ENCODE measurements around the gene ENTPD2.
A peak's percentile ranks its signal among the peaks of the same experiment; 100 is the strongest.

The ENTPD2 gene

DNA sequence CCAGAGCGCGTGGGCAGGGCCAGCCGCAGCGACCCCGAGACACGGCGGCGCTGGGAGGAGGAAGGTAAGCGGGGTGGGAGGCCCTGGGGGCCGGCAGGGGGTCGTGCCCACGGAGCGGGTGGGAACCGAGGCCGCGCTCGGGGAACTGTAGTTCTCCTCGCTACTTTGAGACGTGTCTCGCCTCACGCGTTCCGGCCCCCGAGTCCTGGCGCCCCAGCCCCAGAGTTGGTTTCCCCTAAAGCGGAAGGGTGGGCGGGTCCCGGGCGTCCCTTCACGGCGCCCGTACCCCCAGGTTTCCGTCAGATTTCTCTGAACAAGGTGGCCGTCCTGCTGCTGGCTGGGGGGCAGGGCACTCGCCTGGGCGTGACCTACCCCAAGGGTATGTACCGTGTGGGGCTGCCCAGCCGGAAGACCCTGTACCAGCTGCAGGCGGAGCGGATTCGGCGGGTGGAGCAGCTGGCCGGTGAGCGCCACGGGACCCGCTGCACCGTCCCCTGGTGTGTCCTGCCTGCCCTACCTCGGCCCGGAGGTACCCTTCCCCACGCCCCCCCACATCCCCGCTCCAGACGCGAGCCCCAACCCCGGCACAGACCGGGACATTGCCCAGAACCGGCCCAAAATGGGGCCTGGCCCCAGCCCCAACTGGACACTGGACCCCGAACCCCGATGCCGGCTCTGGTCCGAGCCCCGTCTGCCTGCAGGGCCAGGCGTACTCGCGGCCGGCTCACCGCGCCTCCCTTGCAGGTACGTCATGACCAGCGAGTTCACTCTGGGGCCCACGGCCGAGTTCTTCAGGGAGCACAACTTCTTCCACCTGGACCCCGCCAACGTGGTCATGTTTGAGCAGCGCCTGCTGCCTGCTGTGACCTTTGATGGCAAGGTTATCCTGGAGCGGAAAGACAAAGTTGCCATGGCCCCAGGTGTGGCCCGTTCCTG is 24.2 kb upstream of the ENTPD2 start:
- TF ChIP-seq, protein P1, sequence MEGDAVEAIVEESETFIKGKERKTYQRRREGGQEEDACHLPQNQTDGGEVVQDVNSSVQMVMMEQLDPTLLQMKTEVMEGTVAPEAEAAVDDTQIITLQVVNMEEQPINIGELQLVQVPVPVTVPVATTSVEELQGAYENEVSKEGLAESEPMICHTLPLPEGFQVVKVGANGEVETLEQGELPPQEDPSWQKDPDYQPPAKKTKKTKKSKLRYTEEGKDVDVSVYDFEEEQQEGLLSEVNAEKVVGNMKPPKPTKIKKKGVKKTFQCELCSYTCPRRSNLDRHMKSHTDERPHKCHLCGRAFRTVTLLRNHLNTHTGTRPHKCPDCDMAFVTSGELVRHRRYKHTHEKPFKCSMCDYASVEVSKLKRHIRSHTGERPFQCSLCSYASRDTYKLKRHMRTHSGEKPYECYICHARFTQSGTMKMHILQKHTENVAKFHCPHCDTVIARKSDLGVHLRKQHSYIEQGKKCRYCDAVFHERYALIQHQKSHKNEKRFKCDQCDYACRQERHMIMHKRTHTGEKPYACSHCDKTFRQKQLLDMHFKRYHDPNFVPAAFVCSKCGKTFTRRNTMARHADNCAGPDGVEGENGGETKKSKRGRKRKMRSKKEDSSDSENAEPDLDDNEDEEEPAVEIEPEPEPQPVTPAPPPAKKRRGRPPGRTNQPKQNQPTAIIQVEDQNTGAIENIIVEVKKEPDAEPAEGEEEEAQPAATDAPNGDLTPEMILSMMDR (conservative IDR thresholded peaks at IDR 0.05): no peak
- H3K27ac ChIP-seq: peak overlapping the region; percentile 100

DNA sequence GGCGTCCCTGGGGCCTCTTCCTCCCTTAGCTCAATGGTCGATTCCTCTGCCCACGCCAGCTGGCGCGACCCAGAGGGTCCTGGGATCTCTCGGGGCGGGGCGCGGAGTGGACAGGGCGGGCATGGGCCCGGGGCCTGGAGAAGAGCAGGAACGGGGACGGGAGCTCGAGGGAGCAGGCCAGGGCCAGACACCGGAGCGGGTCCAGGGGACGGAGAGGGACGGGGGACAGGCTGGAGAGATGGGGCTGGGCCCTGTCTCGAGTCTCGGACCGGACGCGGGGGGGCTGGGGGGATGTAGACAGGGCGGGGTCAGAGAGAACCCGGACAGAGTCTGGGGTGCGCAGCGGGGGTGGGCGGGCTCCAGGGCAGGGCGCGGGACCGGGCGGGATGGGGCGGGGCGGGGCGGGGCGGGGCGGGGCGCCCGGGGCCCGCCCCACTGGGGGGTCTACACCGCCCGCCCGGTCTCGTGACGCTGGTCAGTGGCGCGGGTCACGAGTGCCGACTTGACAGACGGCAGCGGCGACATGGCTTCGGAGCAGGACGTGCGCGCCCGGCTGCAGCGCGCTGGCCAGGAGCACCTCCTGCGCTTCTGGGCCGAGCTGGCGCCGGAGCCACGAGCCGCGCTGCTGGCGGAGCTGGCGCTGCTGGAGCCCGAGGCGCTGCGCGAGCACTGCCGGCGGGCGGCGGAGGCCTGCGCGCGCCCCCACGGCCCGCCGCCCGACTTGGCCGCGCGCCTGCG is 23.3 kb upstream of the ENTPD2 start, which contains the start of gene UAP1L1:
Gene UAP1L1, plus strand, starts transcription at position 508 of the 738 bp plus-strand sequence. Its CDS starts 16 bp downstream, at position 524.
- H3K27ac ChIP-seq: peak within 1 kb of the TSS; percentile 100
- TF ChIP-seq, protein P1 (conservative IDR thresholded peaks at IDR 0.05): no peak

DNA sequence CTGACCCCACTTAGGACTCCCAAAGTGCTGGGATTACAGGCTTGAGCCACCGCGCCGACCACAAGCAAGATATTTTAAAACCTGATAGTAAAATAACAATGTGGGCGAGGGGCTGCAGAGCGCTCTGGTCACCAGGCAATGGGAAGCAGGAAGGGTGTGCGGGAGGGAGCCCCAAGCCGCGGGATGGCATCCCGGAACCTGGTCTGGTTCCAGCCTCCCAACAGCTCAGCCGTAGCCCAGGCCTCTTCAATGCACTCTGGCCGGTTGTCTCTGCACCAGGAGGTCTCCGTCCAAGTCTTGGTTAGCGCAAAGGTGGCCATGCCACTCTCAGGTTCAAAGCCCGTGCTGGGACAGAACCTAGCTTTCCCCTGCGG is 22.8 kb upstream of the ENTPD2 start:
- TF ChIP-seq, protein P1 (conservative IDR thresholded peaks at IDR 0.05): no peak
- peak overlapping the region; percentile 100 for H3K27ac ChIP-seq

DNA sequence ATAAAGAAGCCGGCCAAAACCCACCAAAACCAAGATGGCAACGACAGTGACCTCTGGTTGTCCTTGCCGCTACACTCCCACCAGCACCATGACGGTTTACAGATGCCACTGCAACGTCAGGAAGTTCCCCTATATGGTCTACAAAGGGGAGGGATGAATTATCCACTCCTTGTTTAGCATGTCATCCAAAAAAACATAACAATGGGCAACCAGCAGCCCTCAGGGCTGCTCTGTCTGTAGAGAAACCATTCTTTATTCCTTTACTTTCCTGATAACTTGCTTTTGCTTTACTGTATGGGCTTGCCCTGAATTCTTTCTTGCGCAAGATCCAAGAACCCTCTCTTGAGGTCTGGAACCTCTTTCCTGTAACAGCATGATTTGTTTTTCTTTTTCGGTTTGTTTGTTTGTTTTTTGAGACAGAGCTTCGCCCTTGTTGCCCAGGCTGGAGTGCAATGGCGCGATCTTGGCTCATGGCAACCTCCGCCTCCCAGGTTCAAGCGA is 21.5 kb upstream of the ENTPD2 start:
- H3K27ac ChIP-seq: no peak overlapping the region
- TF ChIP-seq, protein P1 (conservative IDR thresholded peaks at IDR 0.05): no peak

DNA sequence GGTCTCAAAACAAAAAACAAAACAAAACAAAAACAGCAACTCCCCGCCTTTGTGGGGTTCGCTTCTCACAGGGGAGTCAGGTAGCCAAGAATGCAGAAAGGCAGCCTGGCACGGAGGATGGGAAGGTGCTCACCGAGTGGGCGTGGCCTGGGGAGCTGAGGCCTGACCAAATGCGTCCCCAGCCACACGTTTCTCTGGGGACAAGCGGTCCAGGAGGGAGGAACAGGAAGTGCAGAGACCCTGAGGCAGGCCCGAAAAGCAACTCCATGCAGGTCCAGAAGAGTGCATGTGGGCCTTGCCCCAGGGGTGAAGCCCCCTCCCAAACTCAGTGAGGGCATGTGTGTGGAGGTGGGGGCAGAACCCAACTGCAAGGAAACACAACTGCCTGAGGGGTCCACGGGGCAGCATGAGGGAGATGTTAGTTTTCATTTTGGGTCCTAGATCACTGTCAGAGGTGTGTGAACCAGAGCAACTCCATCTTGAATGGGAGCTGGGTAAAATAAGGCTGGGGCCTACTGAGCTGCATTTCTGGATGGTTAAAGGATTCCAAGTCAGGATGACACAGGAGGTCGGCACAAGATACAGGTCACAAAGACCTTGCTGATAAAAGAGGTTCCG is 20.9 kb upstream of the ENTPD2 start:
- TF ChIP-seq, protein P1 (conservative IDR thresholded peaks at IDR 0.05): no peak
- no peak overlapping the region for H3K27ac ChIP-seq

DNA sequence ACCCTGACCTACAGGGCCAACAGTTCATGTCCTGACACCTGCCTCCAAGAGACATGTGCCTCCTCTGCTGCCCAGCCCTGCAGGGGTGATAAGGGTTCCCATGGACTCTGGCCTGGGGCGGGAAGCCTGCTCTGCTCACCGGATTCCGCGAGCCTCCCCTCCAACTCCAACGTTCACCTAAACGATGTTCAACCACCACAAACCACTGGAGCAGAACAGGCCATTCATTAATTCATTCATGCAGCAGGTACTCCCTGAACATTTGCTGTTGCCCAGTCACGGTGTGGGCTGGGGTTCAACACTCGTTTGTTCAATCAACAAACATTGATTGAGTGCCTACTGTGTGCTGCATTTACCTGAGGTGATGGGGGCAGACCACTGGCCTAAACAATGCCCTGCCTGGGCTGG is 20.1 kb upstream of the ENTPD2 start:
- no peak overlapping the region for H3K27ac ChIP-seq

More for the DNA sequence above, 20.1 kb upstream of the ENTPD2 start:
- TF ChIP-seq, protein P1 (conservative IDR thresholded peaks at IDR 0.05): no peak
